IgD-negative memory B cell (primary cell): ENCODE results near the gene PLPPR5. TPM values are rescaled to one million over a fixed set of nuclear protein-coding genes. Genes with fewer than 3 reads are reported as not detected.
A peak's percentile ranks its signal among the peaks of the same experiment; 100 is the strongest.

ENCODE experiments used
- H3K27ac Mint-ChIP-seq, 3 donors: one replicate each; pipeline ENCODE4 v1.8.0; 2020 to 2022; ENCODE audit warnings: mild to moderate bottlenecking in 3 of 3, mixed read lengths in 3 of 3, moderate library complexity in 1 of 3
- H3K27me3 Mint-ChIP-seq: one replicate; pipeline ENCODE4 v1.8.0; 2021; ENCODE audit warnings: mixed read lengths
- H3K36me3 Mint-ChIP-seq: one replicate; pipeline ENCODE4 v1.8.0; 2020; ENCODE audit warnings: mild to moderate bottlenecking, mixed read lengths
- H3K4me1 Mint-ChIP-seq, 3 donors: one replicate each; pipeline ENCODE4 v1.8.0; 2020 to 2022; ENCODE audit warnings: mixed read lengths in 3 of 3, mild to moderate bottlenecking in 1 of 3
- H3K4me3 Mint-ChIP-seq, 4 donors: one replicate each; pipeline ENCODE4 v1.8.0; 2020 to 2022; ENCODE audit warnings: mild to moderate bottlenecking in 4 of 4, mixed read lengths in 4 of 4, moderate library complexity in 3 of 4
- H3K9me3 Mint-ChIP-seq, 3 donors: one replicate each; pipeline ENCODE4 v1.8.0; 2020 to 2021; ENCODE audit warnings: mixed read lengths in 3 of 3, mild to moderate bottlenecking in 1 of 3
- polyA plus RNA-seq: library from polyadenylated mRNA; unstranded; fragments of 300-500 nt; fragmentation: Illumina TruSeq; gene quantifications from one replicate; pipeline ENCODE4 v1.2.3, GENCODE V29; 2021

PLPPR5 gene
- polyA plus RNA-seq, 1 donor from 2014 or later = not detected

DNA sequence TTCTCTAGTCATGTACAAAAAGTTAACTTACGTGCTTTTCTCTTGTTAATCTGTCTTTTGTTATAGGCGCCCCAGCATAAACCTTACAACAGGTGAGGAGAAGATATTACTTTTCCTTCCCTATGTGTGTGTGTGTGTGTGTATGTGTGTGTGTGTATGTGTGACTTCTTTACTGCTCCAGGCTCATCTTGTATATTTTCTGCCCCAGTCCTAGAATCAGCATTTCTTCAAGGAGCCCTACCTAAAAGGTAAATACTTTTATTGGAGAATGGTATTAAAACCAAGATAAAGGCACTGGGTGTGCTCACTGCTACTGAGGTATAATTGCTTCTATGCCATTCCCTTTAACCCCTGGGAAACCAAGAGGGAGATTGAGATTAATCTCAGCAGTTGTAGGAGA lies 129.8 kb downstream of the PLPPR5 start:
- peaks cover 4 to 20% (median 16%) of the 10 kb centered on the region in 3 donors for H3K4me1 Mint-ChIP-seq
- H3K4me3 Mint-ChIP-seq = no peak overlapping the region
- H3K27ac Mint-ChIP-seq = peak overlapping the region in 1 of 3 donors; percentile 41
- peaks cover 4% of the 10 kb centered on the region for H3K36me3 Mint-ChIP-seq
- peaks cover 4 to 13% (median 10%) of the 10 kb centered on the region in 3 donors for H3K9me3 Mint-ChIP-seq
- H3K27me3 Mint-ChIP-seq = no peaks in the 10 kb centered on the region

GRCh38 chr1:98870959-98871903 lies 133.4 kb downstream of the PLPPR5 start:
- Mint-ChIP-seq H3K27me3 (no peaks in the 10 kb centered on the region), H3K36me3 (peaks cover 4% of the 10 kb centered on the region), H3K4me1 (peaks cover 4 to 19% (median 16%) of the 10 kb centered on the region in 3 donors), H3K9me3 (peaks cover 7 to 22% (median 18%) of the 10 kb centered on the region in 3 donors), H3K27ac (peak overlapping the region; percentile 88 to 93 (median 93)), H3K4me3 (peak overlapping the region; percentile 78 to 80 (median 78))

DNA sequence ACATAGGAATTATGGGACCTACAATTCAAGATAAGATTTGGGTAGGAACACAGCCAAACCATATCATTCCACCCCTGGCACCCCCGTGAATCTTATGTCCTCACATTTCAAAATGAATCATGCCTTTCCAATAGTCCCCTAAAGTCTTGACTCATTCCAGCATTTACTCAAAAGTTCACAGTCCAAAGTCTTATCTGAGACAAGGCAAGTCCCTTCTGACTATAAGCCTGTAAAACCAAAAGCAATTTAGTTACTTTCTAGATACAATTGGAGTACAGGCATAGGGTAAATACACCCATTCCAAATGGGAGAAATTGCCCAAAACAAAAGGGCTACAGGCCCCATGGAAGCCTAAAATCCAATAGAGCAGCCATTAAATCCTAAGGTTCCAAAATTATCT lies 138.9 kb downstream of the PLPPR5 start:
- peaks cover 0 to 4% (median 2%) of the 10 kb centered on the region in 3 donors for H3K4me1 Mint-ChIP-seq
- H3K4me3 Mint-ChIP-seq = no peak overlapping the region
- H3K27me3 Mint-ChIP-seq = no peaks in the 10 kb centered on the region
- H3K9me3 Mint-ChIP-seq = peaks cover 3 to 14% (median 7%) of the 10 kb centered on the region in 3 donors
- H3K27ac Mint-ChIP-seq = no peak overlapping the region
- no peaks in the 10 kb centered on the region for H3K36me3 Mint-ChIP-seq

GRCh38 chr1:98860329-98860728 lies 144.3 kb downstream of the PLPPR5 start:
- Mint-ChIP-seq H3K9me3 (peaks cover 0 to 9% (median 0%) of the 10 kb centered on the region in 3 donors), H3K27ac (no peak overlapping the region), H3K4me3 (peak overlapping the region in 1 of 4 donors; percentile 42), H3K36me3 (no peaks in the 10 kb centered on the region), H3K27me3 (peaks cover 2% of the 10 kb centered on the region), H3K4me1 (peaks cover 0 to 8% (median 2%) of the 10 kb centered on the region in 3 donors)

GRCh38 chr1:98854137-98854536 lies 150.5 kb downstream of the PLPPR5 start:
- no peak overlapping the region for H3K4me3 Mint-ChIP-seq
- peaks cover 1% of the 10 kb centered on the region for H3K36me3 Mint-ChIP-seq
- peaks cover 3% of the 10 kb centered on the region for H3K27me3 Mint-ChIP-seq
- H3K9me3 Mint-ChIP-seq = peaks cover 0 to 8% (median 0%) of the 10 kb centered on the region in 3 donors
- H3K4me1 Mint-ChIP-seq = peaks cover 0 to 4% (median 0%) of the 10 kb centered on the region in 3 donors
- H3K27ac Mint-ChIP-seq = no peak overlapping the region

DNA sequence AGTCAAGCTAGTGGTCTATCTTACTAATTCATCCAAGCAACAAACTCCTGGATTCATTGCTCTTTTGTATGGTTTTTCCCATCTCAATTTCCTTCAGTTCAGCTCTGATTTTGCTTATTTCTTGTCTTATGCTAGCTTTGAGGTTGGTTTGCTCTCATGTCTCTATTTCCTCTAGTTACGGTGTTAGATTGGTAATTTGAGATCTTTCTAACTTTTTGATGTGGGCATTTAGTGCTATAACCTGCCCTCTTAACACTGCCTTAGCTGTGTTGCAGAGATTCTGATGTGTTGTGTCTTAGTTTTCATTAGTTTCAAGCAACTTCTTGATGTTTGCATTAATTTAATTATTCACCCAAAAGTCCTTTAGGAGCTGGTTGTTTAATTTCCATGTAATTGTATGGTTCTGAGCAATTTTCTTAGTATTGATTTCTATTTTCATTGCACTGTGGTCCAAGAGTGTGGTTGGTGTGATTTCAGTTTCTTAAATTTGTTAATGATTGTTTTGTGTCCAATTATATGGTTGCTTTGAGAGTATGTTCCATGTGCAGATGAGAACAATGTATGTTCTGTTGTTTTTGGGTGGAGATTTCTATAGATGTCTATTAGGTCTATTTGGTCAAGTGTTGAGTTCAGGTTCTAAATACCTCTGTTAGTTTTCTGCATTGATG lies 154.6 kb downstream of the PLPPR5 start:
- Mint-ChIP-seq H3K4me3 (no peak overlapping the region), H3K27me3 (peaks cover 3% of the 10 kb centered on the region), H3K27ac (no peak overlapping the region), H3K9me3 (peaks cover 0 to 7% (median 4%) of the 10 kb centered on the region in 3 donors), H3K4me1 (no peaks in the 10 kb centered on the region), H3K36me3 (peaks cover 1% of the 10 kb centered on the region)

GRCh38 chr1:98842241-98842640 lies 162.4 kb downstream of the PLPPR5 start:
- peaks cover 0 to 2% (median 1%) of the 10 kb centered on the region in 3 donors for H3K4me1 Mint-ChIP-seq
- H3K27ac Mint-ChIP-seq = no peak overlapping the region
- peaks cover 0 to 6% (median 2%) of the 10 kb centered on the region in 3 donors for H3K9me3 Mint-ChIP-seq
- no peaks in the 10 kb centered on the region for H3K27me3 Mint-ChIP-seq
- no peak overlapping the region for H3K4me3 Mint-ChIP-seq
- H3K36me3 Mint-ChIP-seq = no peaks in the 10 kb centered on the region
